Smooth muscle cell (in vitro differentiated cells): ENCODE measurements around the gene CRY2. TPM values are rescaled to one million over a fixed set of nuclear protein-coding genes. Genes with fewer than 3 reads are reported as not detected.

Experiments
- DNase-seq: peaks from one replicate; lab custom pipeline; 2025; ENCODE audit not compliant: unreplicated experiment; lab: John Stamatoyannopoulos, UW
- H2AFZ ChIP-seq: fragments of 200-600 bp; sonication (generic); 2 replicates; pipeline ENCODE4 v1.6.0; 2016; ENCODE audit warnings: antibody characterized with exemption, low read depth, mild to moderate bottlenecking
- H3F3A ChIP-seq: fragments of 200-600 bp; sonication (generic); 2 replicates; pipeline ENCODE4 v1.6.0; 2017; ENCODE audit warnings: antibody characterized with exemption, low read depth
- H3K27ac ChIP-seq: fragments of 200-600 bp; sonication (generic); 2 replicates; pipeline ENCODE4 v1.5.1; 2016; ENCODE audit warnings: low read depth, mild to moderate bottlenecking
- H3K27me3 ChIP-seq: fragments of 200-600 bp; sonication (generic); 2 replicates; pipeline ENCODE4 v1.6.1; 2016; ENCODE audit warnings: low read depth, mild to moderate bottlenecking
- H3K36me3 ChIP-seq: fragments of 200-600 bp; sonication (generic); 2 replicates; pipeline ENCODE4 v1.5.1; 2016; ENCODE audit warnings: low read depth
- H3K4me1 ChIP-seq: fragments of 200-600 bp; sonication (generic); 2 replicates; pipeline ENCODE4 v1.5.1; 2016; ENCODE audit warnings: low read depth
- H3K4me2 ChIP-seq: fragments of 200-600 bp; sonication (generic); 2 replicates; pipeline ENCODE4 v1.6.0; 2016; ENCODE audit warnings: mild to moderate bottlenecking
- H3K4me3 ChIP-seq: fragments of 200-600 bp; sonication (generic); 2 replicates; pipeline ENCODE4 v1.5.1; 2016; ENCODE audit warnings: mild to moderate bottlenecking
- H3K79me2 ChIP-seq: fragments of 200-600 bp; sonication (generic); 2 replicates; pipeline ENCODE4 v1.6.0; 2016; ENCODE audit warnings: low read depth, mild to moderate bottlenecking
- H3K9ac ChIP-seq: fragments of 200-600 bp; sonication (generic); 2 replicates; pipeline ENCODE4 v1.6.0; 2016; ENCODE audit warnings: low read depth
- H3K9me3 ChIP-seq: fragments of 200-600 bp; sonication (generic); replicated peaks from 2 replicates; pipeline ENCODE4 v1.5.1; 2016; ENCODE audit warnings: low read depth
- H4K20me1 ChIP-seq: fragments of 200-600 bp; sonication (generic); 2 replicates; pipeline ENCODE4 v1.6.0; 2016; ENCODE audit warnings: low read depth
- CTCF ChIP-seq: fragments of 200-600 bp; sonication (generic); IDR thresholded peaks from 2 replicates; pipeline ENCODE4 v1.5.1; 2017; ENCODE audit warnings: borderline replicate concordance, mild to moderate bottlenecking, antibody characterized with exemption; ENCODE audit not compliant: insufficient read depth, poor library complexity, severe bottlenecking
- WGBS: methylation state at CpG from one replicate; pipeline ENCODE4 v1.1.7; 2016; ENCODE audit warnings: low lambda C conversion rate; 5-methylcytosine and 5-hydroxymethylcytosine counted together
- polyA plus RNA-seq: library from polyadenylated mRNA; unstranded; fragments of >200 nt; fragmentation: Nextera tagmentation; extraction: Ambion mirVana; gene quantifications from 2 replicates; pipeline ENCODE4 v1.2.1, GENCODE V29; 2016
- total RNA-seq: library from RNA; depleted of rRNA; stranded (reverse); fragments of >200 nt; gene quantifications from 2 replicates; pipeline ENCODE4 v1.2.3, GENCODE V29; 2014

CRY2 gene
- total and polyA plus RNA-seq, 2 experiments from 2014 or later = 26.1 to 30.3 TPM

GRCh38 chr11:45910623-45911022 lies 63.3 kb downstream of the CRY2 start:
- Histone ChIP-seq H3F3A (no peaks in the 10 kb centered on the region), H2AFZ (no peak overlapping the region), H3K9me3 (no peaks in the 10 kb centered on the region), H3K4me2 (no peak overlapping the region), H3K79me2 (no peaks in the 10 kb centered on the region), H3K9ac (no peak overlapping the region), H3K4me1 (no peaks in the 10 kb centered on the region), H3K4me3 (no peak overlapping the region), H3K27me3 (no peaks in the 10 kb centered on the region), H3K27ac (no peak overlapping the region), H3K36me3 (no peaks in the 10 kb centered on the region), H4K20me1 (no peaks in the 10 kb centered on the region)
- no peak for DNase-seq
- no peak for TF ChIP-seq CTCF
- 94% methylated on average over 9 of the region's 9 CpGs for WGBS

GRCh38 chr11:45913514-45913913 lies 66.2 kb downstream of the CRY2 start:
- Histone ChIP-seq H3K36me3 (no peaks in the 10 kb centered on the region), H3K9me3 (no peaks in the 10 kb centered on the region), H4K20me1 (no peaks in the 10 kb centered on the region), H3K4me3 (no peak overlapping the region), H2AFZ (no peak overlapping the region), H3K4me2 (no peak overlapping the region), H3K79me2 (peaks cover 8% of the 10 kb centered on the region), H3K9ac (no peak overlapping the region), H3K27me3 (no peaks in the 10 kb centered on the region), H3K27ac (no peak overlapping the region), H3F3A (no peaks in the 10 kb centered on the region), H3K4me1 (peaks cover 4% of the 10 kb centered on the region)
- no peak for DNase-seq
- TF ChIP-seq CTCF = no peak
- WGBS = 98% methylated on average over 19 of the region's 19 CpGs

GRCh38 chr11:45913942-45914635 lies 66.8 kb downstream of the CRY2 start:
- H3K27me3 ChIP-seq = no peaks in the 10 kb centered on the region
- TF ChIP-seq CTCF = no peak
- H3F3A ChIP-seq = no peaks in the 10 kb centered on the region
- no peaks in the 10 kb centered on the region for H4K20me1 ChIP-seq
- 93% methylated on average over 21 of the region's 22 CpGs for WGBS
- no peak overlapping the region for H3K4me3 ChIP-seq
- H3K79me2 ChIP-seq = peaks cover 8% of the 10 kb centered on the region
- H3K9me3 ChIP-seq = no peaks in the 10 kb centered on the region
- DNase-seq = no peak
- H3K4me2 ChIP-seq = no peak overlapping the region
- H3K9ac ChIP-seq = no peak overlapping the region
- no peak overlapping the region for H3K27ac ChIP-seq
- H3K4me1 ChIP-seq = peaks cover 8% of the 10 kb centered on the region
- no peaks in the 10 kb centered on the region for H3K36me3 ChIP-seq
- no peak overlapping the region for H2AFZ ChIP-seq

- 91% methylated on average over 13 of the region's 13 CpGs for WGBS
These were observed 68.2 kb downstream of the CRY2 start for GRCh38 chr11:45915446-45915845.

More at GRCh38 chr11:45915446-45915845, 68.2 kb downstream of the CRY2 start:
- Histone ChIP-seq H3K27ac (no peak overlapping the region), H3K27me3 (peaks cover under 1% of the 10 kb centered on the region), H3K4me3 (no peak overlapping the region), H3K36me3 (no peaks in the 10 kb centered on the region), H4K20me1 (no peaks in the 10 kb centered on the region), H2AFZ (no peak overlapping the region), H3F3A (no peaks in the 10 kb centered on the region), H3K9me3 (no peaks in the 10 kb centered on the region), H3K4me2 (no peak overlapping the region), H3K4me1 (peaks cover 17% of the 10 kb centered on the region), H3K79me2 (peaks cover 8% of the 10 kb centered on the region), H3K9ac (no peak overlapping the region)
- no peak for TF ChIP-seq CTCF
- DNase-seq = no peak
